T follicular helper cell (primary cell): Measurements from ENCODE around the gene CD151.

Experiments
- DNase-seq: peaks from one replicate; pipeline ENCODE4 v3.0.0-alpha.2; 2020; ENCODE audit warnings: low read depth

The CD151 gene

DNA sequence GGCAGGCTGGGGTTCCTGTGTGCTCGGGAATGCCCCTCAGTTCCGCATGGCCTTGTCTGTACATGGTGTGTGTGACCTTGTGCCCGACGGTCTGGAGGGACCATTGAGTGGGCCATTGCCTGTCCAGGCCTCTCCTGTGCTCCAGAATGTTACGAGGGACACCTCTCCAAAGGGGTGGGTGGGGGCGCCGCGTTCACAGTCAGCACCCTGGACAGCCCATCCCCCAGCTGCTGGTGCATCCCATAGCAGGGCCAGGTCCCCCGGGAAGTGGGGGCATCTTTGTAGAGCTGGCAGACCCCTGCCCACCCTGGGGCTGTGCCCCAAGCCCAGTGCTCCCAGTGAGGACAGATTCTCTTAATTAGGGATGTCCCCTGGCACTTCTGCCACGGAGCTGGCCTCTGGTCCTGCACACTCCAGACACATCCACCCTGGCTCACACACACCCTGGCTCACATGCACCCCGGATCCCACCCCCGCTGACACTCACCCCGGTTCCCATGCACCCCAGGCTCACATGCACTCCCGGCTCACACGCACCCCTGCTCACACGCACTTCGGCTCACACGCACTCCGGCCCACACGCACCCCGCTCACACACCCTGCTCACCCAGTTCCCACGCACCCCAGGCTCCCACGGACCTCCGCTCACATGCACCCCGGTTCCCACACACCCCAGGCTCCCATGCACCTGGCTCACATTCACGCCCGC is 25.5 kb downstream of the CD151 start:
- DNase-seq: no peak

DNA sequence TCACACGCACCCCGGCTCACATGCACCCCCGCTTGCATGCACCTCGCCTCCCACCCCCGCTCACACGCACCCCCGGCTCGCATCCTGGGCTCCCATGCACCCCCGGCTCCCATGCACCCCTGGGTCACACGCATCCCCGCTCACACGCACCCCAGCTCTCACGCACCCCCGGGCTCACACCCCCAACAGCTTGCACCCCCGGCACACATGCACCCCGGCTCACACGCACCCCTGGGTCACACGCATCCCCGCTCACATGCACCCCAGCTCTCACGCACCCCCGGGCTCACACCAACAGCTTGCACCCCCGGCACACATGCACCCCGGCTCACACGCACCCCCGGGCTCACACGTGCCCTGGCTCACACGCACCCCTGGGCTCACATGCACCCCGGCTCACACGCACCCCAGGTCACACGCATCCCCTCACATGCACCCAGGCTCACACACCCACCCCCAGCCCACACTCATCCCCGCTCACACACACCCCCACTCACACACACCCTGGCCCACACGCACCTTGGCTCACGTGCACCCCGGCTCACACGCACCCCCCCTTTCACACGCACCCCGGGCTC is 26.1 kb downstream of the CD151 start:
- no peak for DNase-seq

DNA sequence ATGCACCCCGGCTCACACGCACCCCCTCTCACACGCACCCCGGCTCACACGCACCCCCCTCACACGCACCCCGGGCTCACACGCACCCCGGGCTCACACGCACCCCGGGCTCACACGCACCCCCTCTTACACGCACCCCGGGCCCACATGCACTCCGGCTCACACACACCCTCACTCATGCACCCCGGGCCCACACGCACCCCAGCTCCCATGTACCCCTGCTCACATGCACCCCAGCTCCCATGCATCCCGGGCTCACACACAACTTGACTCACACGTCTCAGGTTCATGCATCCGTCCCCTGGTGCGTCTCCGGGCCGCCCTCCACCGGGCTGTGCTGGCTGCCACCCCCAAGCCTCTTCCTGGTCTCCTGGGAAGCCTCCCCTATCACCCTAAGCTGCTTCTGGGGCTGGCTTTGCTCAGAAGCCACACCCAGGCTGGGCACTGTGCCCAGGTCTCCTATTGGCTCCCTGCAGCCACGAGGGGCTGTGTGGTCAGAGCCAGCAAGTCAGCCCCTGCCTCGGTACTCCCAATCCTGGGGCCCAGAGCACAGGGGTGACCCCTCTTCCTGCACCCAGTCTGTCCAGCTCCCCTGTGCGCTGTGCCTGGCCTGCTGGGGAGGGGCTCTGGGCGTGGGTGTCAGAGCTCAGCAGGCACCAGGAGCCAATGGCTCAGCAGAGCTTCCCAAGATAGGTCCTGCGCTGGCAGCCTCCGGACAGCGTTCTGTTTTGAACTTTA is 26.8 kb downstream of the CD151 start:
- DNase-seq: no peak

DNA sequence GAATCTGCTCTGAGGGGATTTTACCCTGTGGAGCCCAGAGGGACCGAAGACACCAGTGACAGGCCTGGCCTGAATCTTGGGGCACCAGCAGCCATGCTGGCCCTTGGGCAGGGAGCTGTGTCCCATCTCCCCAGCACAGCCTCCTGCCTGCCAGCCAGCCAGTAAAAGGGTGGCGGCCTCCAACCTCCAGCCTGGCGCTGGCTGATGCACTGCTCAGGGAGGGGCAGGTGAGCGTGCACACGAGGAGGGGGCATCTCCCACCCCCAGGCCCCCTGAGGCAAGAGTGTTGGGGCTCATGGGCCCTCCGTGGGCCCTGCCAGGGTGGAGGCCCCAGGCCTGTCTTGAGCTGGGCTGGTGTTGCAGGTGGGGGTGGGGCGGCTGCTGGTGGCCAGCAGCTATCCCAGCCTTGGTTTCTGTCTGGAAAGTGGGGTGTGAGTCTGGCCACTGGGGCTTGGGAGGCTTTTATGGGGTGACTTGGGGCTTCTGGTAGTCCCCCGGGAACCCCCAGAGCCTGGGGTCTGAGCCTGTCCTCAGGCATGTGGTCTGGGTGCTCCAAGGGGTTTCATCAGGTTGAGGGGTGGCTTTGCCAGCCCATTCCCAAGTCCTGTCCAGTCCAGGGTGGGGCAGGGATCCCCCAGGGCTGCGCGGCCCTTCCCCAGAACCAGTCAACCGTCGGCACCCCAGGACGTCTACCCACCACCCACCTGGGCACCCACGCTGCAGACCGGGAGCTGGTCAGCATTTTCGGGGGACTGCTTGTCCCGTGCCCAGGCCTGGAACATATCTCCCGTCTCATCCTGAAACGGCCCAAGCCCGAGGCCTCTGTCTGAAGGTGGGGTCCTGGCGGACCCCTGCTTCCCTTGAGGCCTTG is 27.7 kb downstream of the CD151 start:
- DNase-seq: no peak

DNA sequence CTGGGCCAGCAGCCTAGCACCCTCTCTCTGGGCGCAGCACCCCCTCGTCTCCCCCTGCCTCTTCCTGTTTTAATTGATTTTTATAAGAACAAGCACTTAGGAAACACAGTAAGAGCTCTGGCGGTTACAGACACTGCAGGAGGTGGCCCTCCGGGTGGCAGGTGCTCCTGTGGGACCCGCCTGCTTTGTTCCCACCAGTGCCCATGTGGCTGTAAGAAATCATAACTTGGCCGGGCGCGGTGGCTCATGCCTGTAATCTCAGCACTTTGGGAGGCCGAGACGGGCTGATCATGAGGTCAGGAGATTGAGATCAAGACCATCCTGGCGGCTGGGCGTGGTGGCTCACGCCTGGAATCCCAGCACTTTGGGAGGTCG is 28.3 kb downstream of the CD151 start:
- no peak for DNase-seq

DNA sequence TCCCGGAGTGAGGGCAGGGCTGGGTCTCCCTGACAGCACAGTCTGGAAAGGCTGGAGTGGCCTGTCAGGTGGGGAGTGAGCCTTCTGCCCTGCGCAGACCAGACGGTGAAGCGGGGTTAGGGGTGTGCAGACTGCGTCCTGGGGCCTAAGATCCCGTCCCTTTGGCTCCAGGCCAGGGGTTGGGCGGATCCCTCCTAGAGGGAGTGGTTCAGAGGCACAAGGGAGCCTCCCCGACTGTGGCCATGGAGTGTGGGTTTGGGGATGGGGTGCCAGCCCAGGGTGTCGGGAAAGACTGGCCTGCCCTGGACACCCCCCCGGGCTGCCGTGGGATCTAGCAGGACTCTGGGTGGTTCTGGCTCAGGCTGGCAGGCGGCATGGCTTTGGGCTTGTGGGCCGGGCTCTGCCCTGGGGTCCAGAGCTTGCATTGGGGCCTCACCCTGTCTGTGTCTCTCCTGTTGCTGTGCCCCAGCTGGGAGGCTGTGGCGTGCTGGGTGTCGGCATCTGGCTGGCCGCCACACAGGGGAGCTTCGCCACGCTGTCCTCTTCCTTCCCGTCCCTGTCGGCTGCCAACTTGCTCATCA is 29.4 kb downstream of the CD151 start:
- DNase-seq: no peak

DNA sequence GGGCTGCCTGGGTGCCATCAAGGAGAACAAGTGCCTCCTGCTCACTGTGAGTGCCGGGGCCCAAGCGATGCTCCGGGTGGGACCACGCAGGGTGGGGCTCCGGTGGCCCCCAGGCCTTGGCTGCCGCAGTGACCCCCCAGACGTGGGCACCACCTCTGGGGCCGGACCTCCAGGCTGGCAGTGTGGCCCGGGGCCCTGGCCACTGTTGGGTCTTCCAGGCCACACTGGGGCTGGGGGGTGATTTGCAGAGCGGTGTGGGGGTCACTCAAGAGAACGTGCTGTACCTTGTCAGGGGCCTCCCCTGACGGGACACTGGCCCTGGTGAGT is 29.9 kb downstream of the CD151 start:
- no peak for DNase-seq

DNA sequence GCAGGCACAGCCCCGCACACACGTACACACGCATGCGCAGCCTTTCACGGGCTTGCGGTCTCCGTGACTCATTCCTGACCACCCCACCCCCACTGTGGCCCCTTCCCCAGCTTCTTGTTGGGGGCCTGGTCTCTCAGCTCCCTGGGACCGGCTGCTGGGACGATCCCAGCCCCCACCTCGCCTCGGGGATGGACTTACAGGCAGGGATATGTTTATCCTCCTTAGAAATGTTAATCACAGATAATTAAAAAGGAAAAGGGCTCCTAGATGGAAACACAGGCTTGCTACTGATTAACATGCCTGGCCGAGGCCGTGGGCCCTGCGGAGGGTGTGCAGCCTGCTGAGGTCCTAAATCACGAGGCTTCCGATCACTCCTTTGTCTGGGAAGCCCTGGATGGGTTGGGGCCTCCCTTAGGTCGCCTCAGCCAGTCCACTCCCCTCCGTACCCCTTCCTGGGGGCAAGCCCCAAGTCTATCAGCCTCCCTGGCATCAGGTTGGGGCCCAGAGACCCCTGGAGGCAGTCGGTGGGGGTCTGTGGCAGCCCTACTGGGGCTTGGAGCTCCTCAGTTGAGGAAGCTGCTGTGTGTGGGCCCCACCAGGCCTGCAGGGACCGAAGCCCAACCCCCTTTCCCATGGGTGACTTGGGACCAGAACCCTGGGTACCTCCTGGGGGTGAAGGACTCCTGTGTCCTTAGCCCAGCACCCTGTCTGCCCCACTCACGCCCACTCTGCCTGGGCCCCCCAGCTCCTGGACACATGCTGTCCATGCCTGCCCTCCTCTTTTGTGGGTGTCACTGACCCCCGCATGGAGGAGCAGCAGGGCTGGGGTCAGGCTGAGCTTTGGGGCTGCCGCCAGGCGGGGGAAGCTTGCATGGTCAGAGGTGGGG is 30.5 kb downstream of the CD151 start:
- DNase-seq: no peak

DNA sequence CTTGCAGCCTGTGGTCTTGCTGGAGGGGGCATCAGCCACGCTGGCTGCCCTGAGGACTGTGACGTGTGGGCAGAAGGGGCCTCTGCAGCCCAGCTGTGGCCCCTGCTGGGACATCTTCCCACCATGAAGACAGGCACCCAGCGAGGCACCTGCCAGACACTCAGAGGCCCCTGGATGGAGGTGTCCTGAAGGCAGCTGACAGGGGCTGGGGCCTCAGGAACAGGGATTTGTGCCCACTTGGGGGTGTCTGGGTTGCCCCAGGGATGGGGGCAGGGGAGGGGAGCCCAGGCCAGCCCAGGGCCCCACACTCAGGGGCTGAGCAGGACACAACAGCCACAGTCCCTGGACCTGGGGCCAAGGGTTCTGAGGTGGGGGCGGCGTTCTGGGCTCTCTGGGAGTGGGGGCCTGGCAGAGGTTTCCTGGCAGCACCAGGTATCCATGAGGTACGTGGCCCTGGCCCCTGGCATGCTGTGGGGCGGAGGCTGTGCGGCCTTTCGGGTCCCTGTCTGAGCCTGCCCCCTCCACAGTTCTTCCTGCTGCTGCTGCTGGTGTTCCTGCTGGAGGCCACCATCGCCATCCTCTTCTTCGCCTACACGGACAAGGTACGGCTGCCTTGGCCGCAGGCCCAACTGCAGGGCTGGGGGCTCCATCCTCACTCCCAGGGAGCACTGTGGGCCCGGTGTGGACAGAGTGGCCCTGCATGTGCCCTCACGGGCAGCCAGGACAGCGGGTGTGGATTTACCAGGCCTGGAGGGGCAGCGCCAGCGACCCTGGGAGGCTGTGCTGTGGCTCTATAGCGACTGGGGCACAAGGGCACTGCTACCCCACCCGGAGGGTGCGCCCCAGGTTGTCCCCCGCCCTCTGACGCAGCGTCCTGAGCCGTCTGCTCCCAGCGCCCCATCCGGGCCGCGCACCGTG is 31.4 kb downstream of the CD151 start:
- no peak for DNase-seq

DNA sequence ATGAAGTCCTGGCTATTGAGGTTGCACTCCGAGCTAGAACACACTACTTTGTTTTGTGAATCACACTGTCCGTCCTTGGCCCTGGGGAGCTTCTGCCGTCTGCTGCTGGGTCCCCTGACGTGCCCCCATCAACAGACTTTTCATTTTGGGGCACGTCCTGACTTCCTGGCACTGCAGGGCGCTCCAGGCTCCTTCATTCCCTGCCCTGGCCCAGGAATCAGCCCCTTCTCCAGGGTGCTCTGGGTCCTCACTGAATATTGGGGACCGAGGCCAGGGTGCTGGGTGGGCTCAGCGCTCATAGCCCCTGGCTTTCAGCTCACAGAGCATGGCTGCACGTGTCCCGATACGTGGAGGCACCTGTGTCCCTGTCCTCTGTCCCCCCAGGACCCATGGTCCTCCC is 32.1 kb downstream of the CD151 start:
- DNase-seq: no peak

DNA sequence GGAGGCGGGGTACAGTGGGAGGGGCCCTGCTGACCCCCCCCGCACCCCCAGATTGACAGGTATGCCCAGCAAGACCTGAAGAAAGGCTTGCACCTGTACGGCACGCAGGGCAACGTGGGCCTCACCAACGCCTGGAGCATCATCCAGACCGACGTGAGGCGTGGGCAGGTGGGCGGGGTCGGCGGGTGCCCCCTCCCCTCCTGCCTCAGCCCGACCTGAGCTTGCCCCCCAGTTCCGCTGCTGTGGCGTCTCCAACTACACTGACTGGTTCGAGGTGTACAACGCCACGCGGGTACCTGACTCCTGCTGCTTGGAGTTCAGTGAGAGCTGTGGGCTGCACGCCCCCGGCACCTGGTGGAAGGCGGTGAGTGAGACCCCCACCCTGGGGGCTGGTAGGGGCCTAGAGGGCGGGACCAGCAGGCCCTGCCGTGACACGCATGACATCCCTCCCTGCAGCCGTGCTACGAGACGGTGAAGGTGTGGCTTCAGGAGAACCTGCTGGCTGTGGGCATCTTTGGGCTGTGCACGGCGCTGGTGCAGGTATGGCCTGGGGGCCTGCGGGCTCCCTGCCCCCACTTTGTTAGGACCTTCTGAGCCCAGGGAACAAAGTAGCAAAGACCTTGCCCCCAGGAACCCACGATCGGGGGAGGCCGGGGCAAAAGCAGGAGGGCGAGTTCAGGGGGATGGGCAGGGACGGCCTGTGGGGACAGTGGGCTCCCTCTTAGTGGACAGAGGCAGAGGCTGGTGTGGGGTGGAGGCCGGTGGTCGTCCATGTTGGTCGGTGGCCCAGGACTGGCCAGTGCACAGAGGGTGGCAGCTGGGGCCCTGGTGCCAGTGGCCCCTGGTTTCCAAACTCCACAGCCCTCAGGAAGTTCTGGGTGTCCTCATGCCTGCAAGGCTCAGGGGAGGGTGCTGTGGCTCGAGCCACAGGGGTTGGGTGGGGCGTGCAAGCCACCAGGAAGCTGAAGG is 33.0 kb downstream of the CD151 start:
- DNase-seq: no peak

DNA sequence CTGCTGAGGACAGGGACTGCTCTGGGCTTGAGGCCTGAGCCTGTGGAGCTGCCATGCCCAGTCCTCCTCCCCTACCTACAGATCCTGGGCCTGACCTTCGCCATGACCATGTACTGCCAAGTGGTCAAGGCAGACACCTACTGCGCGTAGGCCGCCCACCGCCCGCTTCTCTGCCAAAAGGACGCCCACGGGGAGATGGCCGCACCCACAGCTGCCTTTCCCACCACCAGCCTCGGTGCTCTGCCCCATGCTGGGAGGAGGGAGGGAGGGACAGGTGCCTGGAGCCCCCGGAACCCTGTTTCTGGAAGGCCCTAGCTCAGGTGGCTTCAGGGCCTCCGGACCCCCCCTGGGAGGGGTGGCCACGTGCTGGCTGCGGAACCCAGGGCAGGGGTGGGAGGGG is 33.7 kb downstream of the CD151 start:
- no peak for DNase-seq

DNA sequence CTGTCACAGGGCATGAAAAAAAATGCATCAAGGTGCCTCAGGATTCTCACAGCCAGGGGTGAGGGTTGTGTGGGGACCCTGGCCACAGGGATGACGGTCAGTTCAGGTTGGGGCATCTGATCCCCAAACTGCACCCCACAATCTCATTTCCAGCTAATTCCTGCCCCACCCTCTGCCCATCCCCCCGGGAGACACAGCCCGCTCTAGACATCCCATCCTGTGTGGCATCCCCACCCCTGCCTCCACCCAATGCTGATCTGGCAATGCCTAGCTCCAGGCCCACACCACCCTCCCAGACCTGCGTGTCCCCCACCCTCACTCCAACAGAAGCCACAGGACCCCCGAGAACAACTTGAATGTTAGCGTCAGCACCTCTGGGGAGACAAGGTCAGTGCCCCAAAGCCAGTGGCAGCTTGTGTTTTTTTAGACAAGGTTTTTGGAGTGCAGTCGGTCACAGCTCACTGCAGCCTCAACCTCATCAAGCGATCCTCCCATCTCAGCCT is 35.2 kb downstream of the CD151 start:
- DNase-seq: no peak

DNA sequence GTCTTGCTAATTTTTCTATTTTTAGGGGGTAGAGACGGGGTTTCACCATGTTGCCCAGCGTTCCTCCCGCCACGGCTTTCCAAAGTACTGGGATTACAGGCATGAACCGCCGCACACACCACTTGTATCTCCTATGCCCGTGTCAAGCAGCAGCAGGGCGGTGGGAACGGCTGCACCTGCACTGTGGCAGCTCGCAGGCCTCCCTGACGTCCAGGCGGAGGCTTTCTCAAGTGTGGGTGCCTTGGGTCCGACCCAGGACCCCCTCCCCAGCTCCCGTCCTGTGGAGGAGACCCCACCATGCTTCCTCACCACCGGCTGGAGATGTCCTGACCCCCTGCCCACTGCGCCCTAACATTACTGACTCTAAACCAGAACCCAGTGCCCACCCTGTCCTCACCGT is 35.6 kb downstream of the CD151 start:
- no peak for DNase-seq

DNA sequence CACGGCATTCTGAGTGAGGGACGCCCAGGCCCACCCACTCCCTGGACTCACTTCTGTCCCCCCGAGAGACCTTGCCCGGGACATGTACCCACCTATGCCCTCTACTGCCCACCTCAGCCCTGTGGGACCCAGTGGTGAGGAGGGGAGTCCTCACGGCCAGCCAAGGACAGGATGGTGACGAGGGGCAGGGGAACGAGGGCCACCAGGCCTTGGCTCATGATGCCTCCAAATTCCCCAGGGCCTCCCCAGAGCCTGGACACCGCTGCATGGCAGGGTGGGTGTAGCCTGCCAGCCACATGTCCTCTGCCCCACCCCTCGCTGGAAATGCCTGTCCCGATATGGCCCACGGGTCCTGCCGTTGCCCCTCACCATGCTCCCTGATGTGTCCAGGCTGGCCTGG is 36.0 kb downstream of the CD151 start:
- DNase-seq: no peak

DNA sequence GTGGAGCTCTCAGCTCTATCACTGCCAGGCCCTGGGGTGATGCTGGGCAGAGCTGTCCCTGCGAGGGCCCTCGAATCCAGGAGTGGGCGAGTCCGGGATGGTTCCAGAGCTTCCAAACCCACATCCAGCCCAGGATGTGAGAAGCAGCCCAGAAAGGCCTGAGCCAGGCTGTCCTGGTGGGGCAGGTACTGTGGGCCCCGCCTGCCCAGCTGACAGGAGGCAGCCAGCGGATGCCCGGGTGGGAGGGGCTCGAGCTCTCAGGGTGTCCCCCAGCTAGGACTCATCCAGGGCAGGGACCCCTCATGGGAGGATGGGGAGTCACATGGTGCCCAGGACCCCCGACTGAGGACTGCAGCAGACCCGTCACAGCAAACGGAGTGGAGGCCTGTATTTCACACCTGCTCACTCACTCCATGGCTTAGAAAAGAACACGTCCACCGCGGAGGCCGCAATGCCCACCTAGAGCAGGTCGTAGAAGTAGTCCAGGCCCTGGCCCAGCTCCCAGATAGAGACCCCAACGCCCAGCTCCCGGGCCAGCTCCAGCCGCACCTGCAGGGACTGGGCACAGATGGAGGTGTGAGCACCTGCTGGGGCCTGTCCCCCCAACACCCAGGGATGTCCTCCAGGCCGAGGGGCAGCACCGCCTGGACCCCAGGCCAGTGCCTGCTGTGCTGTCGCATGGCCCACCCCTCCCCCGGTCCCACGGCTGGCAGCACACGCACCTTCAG is 36.8 kb downstream of the CD151 start:
- no peak for DNase-seq

DNA sequence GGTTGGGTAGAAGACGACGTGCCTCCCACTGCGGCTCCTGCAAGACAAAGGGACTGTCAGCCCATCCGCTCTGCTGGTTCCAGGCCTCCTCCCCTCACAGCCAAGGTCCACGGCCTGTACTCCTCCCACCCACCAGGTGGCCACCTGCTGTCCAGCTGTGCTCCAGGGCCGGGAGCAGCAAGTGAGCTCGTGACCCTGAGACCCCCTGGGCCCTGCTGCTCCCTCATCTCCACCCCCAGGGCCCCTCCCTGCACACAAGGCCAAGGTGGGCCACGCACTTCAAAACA is 37.3 kb downstream of the CD151 start:
- no peak for DNase-seq

DNA sequence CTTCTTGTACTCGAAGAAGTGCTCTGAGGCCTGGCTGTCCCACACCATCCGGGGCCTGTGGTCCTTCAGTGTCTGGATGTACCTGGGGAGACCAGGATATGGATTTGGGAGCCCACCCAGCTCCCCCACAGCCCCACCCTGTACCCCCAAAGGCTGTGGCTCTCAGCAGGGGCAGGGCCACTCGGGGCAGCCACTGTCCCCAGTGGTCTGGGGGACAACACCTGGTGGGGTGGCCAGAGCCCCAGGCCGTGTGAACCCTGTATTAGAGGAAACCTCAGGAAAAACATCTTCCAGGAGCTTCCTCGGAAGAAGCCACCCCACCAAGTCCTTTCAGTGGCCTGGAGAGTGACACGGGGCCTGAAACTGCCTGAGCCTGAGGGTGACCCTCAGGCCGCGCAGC is 37.7 kb downstream of the CD151 start:
- DNase-seq: no peak
